Measurements from ENCODE around the gene SNED1.

Gene SNED1

GRCh38 chr2:241000831-241001321, 2.5 kb downstream of the SNED1 start:
- POLR2A ChIA-PET = no interaction called here
- no peak for TF ChIP-seq CTCF (IDR thresholded peaks at IDR 0.05; ENCODE audit: insufficient read depth, low read length, missing control alignments)

DNA sequence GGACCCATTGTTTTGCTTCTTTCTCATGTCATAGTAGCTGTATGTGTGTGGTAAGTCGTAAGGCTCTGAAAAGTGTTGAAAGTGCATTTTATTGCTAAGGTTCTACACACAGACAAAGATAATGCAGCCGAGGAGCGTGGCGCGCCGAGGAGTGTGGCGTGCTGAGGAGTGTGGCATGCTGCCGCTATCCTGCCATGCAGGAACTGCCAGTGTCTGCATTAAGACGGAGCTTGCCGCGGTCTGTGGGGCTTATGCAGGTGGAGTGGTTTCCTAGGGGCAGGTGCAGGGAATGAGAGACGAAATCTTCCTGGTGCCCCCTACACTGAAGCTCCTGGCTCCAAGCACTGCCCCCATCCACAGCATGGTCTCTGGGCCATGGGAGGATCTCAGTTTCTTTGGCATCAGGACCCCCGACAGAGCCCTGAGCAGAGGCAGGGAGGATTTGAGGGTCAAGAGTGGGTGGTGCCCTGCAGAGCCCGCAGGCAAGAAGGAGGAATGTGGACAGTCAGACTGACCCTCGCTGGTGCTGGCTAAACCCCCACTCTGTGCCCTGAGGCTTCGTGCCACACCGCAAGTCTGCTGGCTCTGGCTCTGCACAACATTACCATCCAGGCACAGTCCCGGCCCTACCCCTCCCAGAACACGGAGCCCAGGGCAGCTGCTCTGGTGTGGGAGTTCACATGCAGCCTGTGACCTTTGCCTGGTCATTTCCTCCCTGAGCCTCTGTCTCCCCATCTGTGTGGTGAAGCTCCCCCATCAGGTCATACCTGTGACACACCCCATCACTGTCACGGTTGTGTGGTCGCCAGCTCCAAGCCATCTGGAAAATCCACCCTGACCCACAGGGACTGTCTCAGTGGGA, 3.2 kb downstream of the SNED1 start:
- ChIA-PET CTCF (interaction anchor here (0.7 kb wide), 1 partner anchor 37 kb away, joined by 3 read pairs; no protein-coding TSS in a partner anchor), POLR2A (no interaction called here)
- DNase-seq (ENCODE audit: low read depth, low spot score) = no peak
- no peak for TF ChIP-seq CTCF (IDR thresholded peaks at IDR 0.05; ENCODE audit: insufficient read depth, low read length, missing control alignments)
- H3K4me3 ChIP-seq (ENCODE audit: low read depth, low read length) = no peak overlapping the region

More at GRCh38 chr2:241000831-241001321, 2.5 kb downstream of the SNED1 start:
- CTCF ChIA-PET = interaction anchor here (1.0 to 1.5 kb wide), 2 partner anchors 86 to 150 kb away, joined by 3 to 5 read pairs; no protein-coding TSS in a partner anchor
- no peak overlapping the region for H3K4me3 ChIP-seq (ENCODE audit: low read depth, low read length)
- no peak for DNase-seq (ENCODE audit: low read depth, low spot score)

- ChIA-PET CTCF (interaction anchor here (0.6 to 0.7 kb wide), 2 partner anchors 38 to 131 kb away, joined by 3 read pairs; no protein-coding TSS in a partner anchor), POLR2A (no interaction called here)
- no peak overlapping the region for H3K4me3 ChIP-seq (ENCODE audit: low read depth, low read length)
- no peak for TF ChIP-seq CTCF (IDR thresholded peaks at IDR 0.05; ENCODE audit: insufficient read depth, low read length, missing control alignments)
- DNase-seq (ENCODE audit: low read depth, low spot score) = no peak
Measured at GRCh38 chr2:241002275-241003046, 4.0 kb downstream of the SNED1 start.

GRCh38 chr2:241003047-241003360, 4.6 kb downstream of the SNED1 start:
- CTCF ChIA-PET = no interaction called here
- POLR2A ChIA-PET = no interaction called here

DNA sequence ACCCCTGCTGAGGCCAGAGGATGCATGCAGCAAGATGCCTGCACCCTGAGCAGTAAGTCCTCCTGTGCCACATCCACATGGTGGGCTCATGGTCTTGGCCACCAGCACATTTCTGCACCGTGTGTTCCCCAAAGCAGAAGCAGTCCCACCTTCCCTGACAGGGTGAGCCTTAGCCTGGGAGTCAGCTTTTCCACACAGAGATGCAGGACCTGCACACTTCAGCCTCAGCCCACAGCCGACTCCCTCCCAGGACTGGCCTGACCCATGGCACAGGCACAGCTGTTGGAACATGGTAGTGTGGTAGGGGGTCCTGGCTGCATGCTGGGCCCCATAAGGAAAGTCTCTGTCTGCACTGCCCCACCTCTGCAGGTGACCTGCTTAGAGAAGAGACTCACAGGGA, 5.0 kb downstream of the SNED1 start:
- POLR2A ChIA-PET = no interaction called here
- DNase-seq (ENCODE audit: low read depth, low spot score) = no peak
- TF ChIP-seq CTCF (IDR thresholded peaks at IDR 0.05; ENCODE audit: insufficient read depth, low read length, missing control alignments) = no peak
- CTCF ChIA-PET = no interaction called here
- no peak overlapping the region for H3K4me3 ChIP-seq (ENCODE audit: low read depth, low read length)

More at GRCh38 chr2:241003047-241003360, 4.6 kb downstream of the SNED1 start:
- no peak overlapping the region for H3K4me3 ChIP-seq (ENCODE audit: low read depth, low read length)
- TF ChIP-seq CTCF (IDR thresholded peaks at IDR 0.05; ENCODE audit: insufficient read depth, low read length, missing control alignments) = no peak
- no peak for DNase-seq (ENCODE audit: low read depth, low spot score)
